ENCODE results near the gene SLC16A13. TPM values are rescaled to one million over a fixed set of nuclear protein-coding genes. Genes with fewer than 3 reads are reported as not detected.
"Not testable (repeated sequence)": the region's sequence is repeated elsewhere in the genome, so short reads cannot be mapped to it uniquely, and the experiment has no call there.

The SLC16A13 gene
- total RNA-seq, 1 experiment from 2014 or later, result 5.3 TPM

DNA sequence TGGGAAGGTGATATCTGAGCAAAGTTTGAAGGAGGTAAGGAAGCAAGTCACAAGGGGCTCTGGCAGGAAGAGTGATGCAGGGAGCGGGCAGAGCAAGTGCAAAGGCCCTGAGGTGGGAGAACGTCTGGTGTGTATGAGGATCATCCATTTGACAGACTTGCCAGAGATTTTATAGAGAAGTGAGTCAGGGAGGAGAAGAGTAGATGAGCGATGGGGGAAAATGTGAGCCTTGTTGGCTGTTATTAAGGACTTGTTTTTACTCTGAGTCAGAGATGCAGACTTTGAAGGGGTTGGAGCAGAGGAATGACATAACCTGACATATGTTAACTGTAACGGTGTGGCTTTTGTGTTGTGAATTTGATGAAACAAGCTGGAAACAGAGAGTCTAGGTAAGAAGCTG, 47.8 kb downstream of the SLC16A13 start:
- in situ Hi-C loops (cut with HindIII; ENCODE audit: low sequenced_read_pairs), result no loop called here
- no peak for DNase-seq (ENCODE audit: low spot score)

DNA sequence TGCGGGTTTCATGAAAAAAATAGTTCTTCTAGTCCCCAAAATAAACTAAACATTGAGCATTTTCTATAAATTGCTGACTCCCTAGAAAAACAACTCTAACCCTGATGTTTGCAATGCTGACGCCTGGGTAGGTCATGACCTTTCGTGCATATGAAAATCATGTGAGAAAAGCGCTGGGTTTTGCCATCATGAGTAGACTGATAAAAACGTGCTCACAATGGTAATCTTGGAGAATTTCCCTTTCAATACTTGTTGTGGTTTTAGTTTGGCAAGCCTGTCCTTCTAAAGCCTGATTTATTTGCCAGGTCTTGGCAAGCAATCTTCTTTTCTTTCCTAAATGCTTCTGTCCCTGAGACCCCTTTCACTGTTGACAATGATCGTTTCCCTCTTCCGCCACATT, 48.3 kb downstream of the SLC16A13 start:
- DNase-seq (ENCODE audit: low spot score), result no peak
- in situ Hi-C loops (cut with HindIII; ENCODE audit: low sequenced_read_pairs), result no loop called here

DNA sequence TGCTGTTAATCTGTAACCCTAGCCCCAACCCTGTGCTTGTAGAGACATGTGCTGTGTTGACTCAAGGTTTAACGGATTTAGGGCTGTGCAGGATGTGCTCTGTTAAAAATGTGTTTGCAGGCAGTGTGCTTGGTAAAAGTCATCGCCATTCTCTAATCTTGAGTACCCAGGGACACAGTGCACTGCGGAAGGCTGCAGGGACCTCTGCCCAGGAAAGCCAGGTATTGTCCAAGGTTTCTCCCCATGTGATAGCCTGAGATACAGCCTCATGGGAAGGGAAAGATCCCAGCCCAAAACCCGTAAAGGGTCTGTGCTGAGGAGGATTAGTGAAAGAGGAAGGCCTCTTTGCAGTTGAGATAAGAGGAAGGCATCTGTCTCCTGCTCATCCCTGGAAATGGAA, 52.6 kb downstream of the SLC16A13 start:
- in situ Hi-C loops (cut with HindIII; ENCODE audit: low sequenced_read_pairs); DNase-seq (ENCODE audit: low spot score): not testable (repeated sequence)

DNA sequence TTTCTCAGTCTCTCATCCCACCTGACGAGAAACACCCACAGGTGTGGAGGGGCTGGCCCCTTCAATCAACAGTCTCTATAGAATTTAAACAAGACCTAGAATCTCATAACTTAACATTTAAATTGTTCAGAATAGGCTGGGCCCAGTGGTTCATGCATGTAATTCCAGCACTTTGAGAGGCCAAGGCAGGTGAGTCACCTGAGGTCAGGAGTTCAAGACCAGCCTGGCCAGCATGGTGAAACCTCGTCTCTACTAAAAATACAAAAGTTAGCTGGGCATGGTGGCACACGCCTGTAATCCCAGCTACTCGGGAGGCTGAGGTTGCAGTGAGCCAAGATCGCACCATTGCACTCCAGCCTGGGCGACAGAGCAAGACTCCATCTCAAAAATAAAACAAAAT, 53.8 kb downstream of the SLC16A13 start:
- DNase-seq (ENCODE audit: low spot score); in situ Hi-C loops (cut with HindIII; ENCODE audit: low sequenced_read_pairs): not testable (repeated sequence)

Other genes with a start within 250 kb of the SLC16A13 start
- gene TEKT1, start 204.3 kb upstream of the SLC16A13 start, total RNA-seq (2014; rRNA removed; shearing (Covaris generic)), result not detected in 2 replicates
- not detected in 2 replicates for gene ALOX12, start 40.0 kb upstream of the SLC16A13 start, total RNA-seq (2014; rRNA removed; shearing (Covaris generic))
- 189 and 195 TPM in 2 replicates for gene RNASEK, start 23.4 kb upstream of the SLC16A13 start, total RNA-seq (2014; rRNA removed; shearing (Covaris generic))
- gene BCL6B, start 13.0 kb upstream of the SLC16A13 start, total RNA-seq (2014; rRNA removed; shearing (Covaris generic)), result not detected in 2 replicates
- not detected in 2 replicates for gene SLC16A11, start 8.1 kb downstream of the SLC16A13 start, total RNA-seq (2014; rRNA removed; shearing (Covaris generic))
- gene CLEC10A, start 44.2 kb downstream of the SLC16A13 start, total RNA-seq (2014; rRNA removed; shearing (Covaris generic)), result not detected in 2 replicates
- not detected in 2 replicates for gene ASGR2, start 78.8 kb downstream of the SLC16A13 start, total RNA-seq (2014; rRNA removed; shearing (Covaris generic))
- 3.3 and 7.1 TPM in 2 replicates for gene ASGR1, start 143.4 kb downstream of the SLC16A13 start, total RNA-seq (2014; rRNA removed; shearing (Covaris generic))
- gene DLG4, start 183.8 kb downstream of the SLC16A13 start, total RNA-seq (2014; rRNA removed; shearing (Covaris generic)), result 15.5 and 18.8 TPM in 2 replicates
- gene ACADVL, start 183.9 kb downstream of the SLC16A13 start, total RNA-seq (2014; rRNA removed; shearing (Covaris generic)), result 399 and 405 TPM in 2 replicates
- 89.9 and 99.0 TPM in 2 replicates for gene DVL2, start 198.5 kb downstream of the SLC16A13 start, total RNA-seq (2014; rRNA removed; shearing (Covaris generic))
- 113 and 121 TPM in 2 replicates for gene PHF23, start 203.4 kb downstream of the SLC16A13 start, total RNA-seq (2014; rRNA removed; shearing (Covaris generic))
- 227 and 249 TPM in 2 replicates for gene GABARAP, start 206.4 kb downstream of the SLC16A13 start, total RNA-seq (2014; rRNA removed; shearing (Covaris generic))
- 18.3 and 26.8 TPM in 2 replicates for gene CTDNEP1, start 215.7 kb downstream of the SLC16A13 start, total RNA-seq (2014; rRNA removed; shearing (Covaris generic))
- 74.1 and 95.6 TPM in 2 replicates for gene ELP5, start 216.2 kb downstream of the SLC16A13 start, total RNA-seq (2014; rRNA removed; shearing (Covaris generic))
- gene CLDN7, start 226.5 kb downstream of the SLC16A13 start, total RNA-seq (2014; rRNA removed; shearing (Covaris generic)), result 0.17 and 3.5 TPM in 2 replicates
- 2.3 and 2.7 TPM in 2 replicates for gene SLC2A4, start 245.7 kb downstream of the SLC16A13 start, total RNA-seq (2014; rRNA removed; shearing (Covaris generic))